COR-L47 (cell line): Measurements from ENCODE around the gene ADO.

Experiments
- DNase-seq: peaks from one replicate; lab custom pipeline; 2025; lab: John Stamatoyannopoulos, UW

The ADO gene

DNA sequence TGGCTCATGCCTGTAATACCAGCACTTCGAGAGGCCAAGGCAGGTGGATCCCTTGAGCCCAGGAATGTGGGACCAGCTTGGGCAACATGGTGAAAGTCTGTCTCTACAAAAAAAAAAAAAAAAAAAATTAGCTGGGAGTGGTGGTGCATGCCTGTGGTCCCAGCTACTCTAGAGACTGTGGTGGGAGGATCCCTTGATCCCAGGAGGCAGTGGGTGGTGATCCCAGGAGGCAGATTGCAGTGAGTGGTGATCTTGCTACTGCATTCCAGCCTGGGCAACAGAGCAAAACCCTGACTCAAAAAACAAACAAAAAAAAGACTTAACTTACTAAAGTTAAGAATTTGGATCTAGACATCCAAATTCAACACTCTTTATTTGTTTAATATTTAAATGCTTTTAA, 10.2 kb upstream of the ADO start:
- DNase-seq, result no peak

DNA sequence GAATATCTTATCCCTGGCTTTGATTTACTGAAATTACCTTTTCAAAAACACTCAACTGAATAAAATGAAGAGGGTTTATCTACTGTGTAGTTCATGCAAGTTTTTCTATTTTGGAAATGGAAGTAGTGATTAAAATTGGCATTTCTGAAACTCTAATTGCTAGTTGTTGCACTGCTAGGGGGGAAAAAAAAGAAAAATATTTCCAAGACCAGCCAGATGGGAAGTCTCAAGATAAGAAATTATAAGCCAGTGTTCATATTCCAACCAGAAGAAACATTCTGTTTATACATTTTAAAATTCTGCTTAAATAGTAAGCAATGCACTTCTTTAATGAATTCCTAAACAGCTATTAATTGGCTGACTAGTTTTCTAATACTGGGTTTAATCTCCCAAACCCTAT, 9.4 kb upstream of the ADO start:
- no peak for DNase-seq

DNA sequence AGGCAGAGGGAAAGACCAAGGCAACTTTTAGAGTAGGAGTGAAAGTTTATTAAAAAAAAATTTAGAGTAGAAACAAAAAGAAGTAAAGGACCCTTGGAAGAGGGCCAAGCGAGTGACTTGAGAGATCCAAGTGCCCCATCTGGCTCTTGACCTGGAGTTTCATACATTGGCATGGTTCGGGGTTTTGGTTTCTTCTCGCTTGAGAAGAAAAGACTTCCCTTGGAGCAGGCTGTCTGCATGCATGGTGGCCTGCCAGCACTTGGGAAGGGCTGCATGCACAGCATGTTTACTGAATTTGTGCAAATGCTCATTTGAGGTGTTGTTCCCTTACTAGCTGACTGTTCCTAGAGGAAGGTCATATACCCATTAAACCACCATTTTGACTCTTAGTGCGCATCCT, 8.8 kb upstream of the ADO start:
- no peak for DNase-seq

DNA sequence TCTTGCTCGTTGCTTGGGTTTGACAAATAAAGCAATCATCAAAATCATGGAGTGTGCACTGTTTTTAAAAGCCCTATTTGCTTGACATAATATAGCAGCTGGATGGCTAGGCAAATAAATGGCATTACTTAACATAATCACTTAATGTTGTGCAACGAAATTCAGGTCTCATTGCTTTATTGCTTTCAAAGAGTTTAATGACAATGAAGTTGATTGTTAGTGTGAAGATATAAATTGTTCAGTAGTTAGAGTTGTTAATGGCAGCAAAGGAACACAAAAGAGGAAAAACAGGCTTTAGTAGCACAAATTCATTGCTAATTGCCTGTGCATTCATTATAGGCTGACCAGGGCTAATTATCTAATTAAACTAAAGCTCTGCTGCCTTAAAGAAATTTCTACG, 7.6 kb upstream of the ADO start:
- peak; percentile 63 for DNase-seq

DNA sequence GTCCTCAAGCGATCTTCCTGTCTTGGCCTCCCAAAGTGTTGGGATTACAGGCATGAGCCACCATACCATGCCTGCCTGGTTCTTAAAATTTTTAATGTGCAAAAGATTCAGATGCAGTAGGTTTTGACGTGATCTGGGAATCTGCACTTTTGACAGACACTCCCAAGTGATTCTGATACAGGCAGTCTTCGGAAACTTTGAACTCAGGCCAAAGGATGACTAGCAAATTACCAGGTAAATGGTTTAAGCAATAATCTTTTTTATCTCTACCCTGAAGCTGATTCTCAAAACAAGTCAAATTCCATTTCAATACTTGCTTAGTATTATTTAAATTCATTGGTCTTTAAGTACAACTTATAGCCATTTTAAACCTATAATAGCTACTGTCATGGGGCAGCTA, 2.6 kb upstream of the ADO start:
- no peak for DNase-seq

DNA sequence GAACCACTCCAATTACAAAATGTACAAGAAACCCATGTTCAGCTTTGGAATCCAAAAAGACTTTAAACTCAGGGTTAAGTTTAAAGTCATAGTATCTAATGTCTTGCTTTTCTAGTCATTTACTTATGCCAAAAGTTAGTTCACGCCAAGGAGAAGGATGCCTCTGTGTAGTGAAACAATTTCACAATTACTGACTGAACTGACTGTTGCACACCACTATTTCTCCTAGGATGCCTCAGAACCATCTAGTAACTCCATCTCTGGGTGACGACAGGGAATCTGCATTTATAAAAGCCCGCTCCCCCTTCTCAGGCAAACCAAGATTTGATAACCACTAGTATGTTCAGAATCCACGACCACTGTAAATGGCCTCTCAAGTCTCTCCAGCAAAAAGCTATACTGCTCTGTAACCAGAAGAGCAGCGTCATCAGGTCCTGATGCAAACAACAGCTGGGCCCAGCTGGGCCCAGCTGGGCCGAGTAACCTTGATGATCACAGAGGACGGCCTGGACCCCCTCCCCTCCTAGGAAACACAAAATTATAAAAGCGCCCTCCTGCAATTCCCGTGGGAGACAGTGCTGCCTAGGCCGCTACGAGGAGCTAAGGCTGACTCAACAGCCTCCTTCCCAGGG, 680 bp upstream of the ADO start:
- DNase-seq, result peak; percentile 28

DNA sequence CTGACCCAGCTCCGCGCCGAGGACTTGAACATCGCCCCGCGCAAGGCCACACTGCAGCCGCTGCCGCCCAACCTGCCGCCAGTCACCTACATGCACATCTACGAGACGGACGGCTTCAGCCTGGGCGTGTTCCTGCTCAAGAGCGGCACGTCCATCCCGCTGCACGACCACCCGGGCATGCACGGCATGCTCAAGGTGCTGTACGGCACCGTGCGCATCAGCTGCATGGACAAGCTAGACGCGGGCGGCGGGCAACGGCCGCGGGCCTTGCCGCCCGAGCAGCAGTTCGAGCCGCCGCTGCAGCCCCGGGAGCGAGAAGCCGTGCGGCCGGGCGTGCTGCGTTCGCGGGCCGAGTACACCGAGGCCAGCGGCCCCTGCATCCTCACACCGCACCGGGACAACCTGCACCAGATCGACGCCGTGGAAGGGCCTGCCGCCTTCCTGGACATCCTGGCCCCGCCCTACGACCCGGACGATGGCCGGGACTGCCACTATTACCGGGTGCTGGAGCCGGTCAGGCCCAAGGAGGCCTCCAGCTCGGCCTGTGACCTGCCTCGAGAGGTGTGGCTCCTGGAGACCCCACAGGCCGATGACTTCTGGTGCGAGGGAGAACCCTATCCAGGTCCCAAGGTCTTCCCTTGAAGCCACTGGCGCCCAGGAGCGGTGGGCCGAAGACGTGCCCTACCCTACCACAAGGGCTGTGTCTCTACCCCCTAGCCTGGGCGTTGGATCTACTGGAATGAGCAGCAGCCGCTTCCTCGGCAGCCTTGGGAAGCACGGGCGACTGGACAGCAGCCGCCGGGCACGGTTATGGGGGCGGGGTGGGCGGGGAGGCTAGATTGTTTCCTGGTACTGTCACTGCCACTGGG, 945 bp downstream of the ADO start:
- peak; percentile 63 for DNase-seq

DNA sequence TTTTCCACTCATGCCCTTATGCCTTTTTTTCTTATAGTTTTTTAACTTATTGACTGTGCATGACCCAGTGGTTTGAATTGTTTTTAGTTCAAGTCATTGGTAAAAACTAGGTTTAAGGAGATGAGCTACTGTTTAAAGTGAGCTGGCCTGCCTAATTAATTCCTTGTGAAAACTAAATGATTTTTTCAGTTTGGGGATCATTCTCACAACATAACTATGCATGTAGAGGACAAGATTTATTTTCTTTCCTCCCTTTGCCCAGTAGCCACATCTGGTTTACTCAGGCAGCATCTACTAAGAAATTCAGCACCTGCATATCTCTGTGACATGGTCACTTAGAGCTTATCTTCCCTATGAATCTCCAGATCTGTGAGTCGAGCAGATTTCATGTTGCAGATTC, 1.7 kb downstream of the ADO start:
- DNase-seq, result no peak

DNA sequence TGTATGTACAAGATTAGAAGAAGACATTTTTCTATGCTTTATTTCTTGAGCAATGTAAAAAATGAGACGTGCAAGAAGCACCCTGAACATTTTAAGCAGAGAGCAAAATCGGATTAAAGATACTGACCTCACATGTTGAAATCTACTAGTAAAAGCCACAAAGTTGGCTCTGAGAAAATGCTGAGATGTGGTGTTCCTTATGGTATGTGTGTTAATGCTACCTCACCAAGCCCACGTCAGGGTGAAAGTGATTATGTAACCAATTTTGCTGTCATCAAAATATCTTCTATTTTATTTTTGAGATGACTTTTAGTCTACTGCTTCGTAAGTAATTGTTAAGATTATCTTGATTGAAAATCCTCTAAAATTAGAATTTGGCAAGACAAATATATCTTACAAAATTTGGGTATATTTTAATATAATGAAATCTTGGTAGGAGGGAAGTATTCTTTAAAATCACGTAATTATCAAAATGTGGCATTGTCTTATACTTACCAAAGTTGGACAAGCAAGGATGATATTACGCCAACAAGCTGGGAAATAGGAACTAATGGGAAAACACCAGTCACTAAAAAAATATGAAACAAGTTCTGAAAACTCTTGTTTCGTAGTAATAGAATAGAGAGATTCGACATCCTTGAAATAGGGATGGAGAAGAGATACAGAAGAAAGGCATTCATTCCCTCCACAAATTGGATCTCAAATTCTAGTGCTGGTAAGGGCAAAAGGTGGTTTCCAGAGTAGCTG, 5.8 kb downstream of the ADO start:
- no peak for DNase-seq

DNA sequence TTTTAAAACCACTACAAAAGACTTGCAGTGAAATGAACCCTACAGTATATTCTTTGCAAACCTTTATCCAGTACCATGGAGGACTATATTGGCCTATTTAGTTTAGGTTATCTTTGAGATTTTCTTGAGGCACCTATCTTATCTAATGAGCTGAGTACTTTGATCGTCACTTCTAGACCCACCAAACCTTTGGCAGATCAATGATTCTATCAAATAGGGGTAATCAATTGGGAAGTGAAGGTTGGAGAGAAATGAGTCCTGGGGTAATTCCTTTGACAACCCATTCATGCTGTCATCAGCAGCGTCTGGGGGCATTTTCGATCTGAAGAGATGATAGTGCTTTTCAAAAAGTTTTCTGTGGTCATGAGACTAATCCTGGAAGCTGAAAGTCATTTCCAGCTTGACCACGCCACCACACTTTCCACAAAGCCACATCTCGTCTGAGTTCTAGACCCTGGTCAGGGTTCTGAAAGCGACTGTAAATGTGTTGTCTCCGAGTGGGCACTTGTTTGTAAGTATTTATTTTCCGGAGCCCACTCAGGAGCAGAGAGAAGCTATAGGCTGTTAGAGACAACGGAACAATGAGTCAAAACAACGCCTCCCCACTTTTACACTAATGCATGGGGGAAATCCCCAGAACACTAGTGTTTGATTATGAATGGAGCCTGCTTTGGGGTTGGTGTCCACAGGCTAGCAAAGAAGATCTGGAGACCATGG, 6.8 kb downstream of the ADO start:
- DNase-seq, result no peak

DNA sequence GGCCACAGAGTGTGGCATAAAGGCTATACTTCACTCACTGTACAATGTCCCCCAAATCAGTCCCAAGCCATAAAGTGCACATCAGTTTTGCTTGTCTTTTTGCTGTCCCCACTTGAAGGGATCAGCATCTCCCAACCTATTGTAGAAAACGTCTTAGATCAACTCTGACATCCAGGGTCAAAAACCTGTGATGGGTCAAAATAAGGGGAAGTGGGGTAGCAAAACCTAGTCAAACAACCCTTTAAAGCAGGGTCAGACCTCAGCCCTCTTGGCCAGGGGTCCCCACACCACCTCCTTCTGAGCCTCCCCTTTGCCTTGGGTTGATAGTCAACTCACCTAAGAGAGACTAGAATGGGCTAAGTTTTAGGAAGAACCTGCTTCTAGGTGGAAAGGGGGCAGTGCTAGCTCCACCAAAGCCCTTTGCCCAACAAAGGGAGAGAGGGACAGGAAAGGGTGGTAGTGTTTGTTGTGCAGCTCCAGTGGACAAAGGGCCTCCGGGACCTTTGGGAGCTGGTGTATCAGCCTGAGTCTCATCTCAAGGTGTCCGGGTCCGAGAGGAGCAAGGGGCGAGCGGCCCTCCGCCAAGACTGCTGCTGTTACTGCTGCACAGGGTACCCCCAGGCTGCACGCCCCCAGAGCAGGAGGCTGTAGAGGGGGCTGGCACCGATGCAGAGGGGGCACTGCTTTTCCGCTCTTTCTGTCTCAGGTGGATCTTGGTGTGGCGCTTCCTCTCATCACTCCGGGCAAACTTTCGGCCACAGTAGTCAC, 8.3 kb downstream of the ADO start:
- no peak for DNase-seq

DNA sequence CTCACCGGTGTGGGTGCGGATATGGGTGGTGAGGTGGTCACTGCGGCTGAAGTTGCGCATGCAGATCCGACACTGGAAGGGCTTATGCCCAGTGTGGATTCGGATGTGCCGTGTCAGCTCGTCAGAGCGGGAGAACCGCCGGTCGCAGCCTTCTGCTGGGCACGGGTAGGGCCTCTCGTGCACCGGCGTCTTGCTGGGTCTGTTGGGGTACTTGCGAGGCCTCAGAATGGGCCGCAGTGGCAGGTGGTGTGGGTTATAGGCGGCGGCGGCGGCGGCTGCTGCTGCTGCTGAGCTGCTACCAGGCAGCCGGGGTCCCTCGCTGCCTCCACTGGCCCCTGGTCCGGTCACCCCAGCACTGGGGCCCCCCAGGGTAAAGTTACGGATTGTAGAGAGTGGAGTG, 8.9 kb downstream of the ADO start:
- DNase-seq, result no peak

DNA sequence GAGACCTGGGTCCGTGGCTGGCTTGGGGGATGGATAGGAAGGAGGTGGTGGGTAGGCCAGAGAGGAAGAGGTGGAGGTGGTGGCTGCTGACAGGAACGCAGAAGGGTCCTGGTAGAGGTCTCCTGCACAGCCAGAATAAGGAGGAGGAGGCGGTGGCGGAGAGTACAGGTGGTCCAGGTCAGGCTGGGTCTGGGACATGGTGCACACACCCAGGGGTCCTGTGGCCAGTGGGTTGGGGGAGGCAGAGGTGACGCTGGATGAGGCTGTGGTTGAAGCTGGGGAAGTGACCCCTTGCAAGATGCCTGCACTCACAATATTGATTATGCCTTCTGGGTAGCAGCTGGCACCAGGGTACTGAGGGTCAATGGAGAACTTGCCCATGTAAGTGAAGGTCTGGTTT, 9.5 kb downstream of the ADO start:
- no peak for DNase-seq

DNA sequence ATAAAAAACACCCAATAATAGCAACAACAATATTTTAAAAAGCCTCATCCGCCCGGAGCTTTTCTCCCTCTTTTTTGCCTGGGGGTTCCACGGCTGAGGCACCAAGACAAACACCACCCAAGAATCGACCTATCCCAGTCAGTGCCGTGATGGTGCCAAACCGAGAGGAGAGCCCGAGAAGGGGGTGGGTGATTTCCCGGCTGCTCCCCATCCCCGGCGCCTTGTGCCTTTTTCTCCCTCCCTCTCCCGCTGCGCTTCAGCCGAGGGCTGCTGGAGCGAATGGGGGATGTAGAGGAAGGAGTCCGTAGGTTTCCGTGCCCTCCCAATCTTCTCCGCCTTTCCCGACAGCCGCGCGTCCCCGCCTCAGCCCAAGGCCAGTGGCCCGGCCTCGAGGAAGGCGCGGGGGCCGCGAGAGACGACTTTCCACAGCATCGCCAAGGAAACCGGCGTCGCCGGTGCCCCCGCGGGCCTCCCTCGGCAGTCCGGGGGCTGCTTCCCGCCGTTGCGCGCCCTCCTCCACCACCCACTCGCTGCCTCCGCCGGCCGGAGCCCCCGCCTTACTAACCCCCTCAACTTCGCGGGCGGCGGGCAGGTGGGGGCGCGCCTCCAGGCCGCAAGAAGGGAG, 10.3 kb downstream of the ADO start:
- no peak for DNase-seq

DNA sequence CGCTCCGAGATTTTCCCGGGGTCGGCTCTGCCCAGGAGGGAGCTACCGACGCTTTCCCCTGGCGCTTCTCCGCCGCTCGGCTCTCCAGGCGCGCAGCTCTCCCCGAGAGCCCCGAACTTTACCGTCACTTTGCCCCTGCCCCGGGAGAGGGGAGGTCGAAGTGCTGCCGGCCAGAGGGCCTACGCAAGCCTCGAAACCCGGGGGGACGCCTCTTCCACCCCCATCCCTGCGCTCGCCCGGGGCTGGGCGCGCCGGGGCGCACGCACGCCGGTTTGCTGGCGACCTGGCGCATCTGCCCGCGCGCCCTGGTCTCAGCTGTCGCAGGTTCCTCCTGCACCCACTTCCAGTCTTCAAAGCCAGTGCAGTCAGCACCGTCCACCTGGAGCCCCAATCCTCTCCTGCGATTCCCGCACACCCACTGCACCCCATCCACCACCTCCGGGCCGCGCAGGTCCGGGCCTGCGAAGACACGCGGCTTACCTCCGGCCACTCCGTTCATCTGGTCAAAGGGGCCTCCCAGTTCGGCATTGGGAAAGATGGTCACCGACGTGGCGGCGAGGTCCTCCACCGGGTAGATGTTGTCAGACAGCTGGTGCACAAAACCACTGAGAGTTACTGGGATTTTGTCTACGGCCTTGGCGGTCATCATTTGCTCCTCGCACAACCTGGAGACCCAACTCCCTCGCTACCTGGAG, 11.0 kb downstream of the ADO start:
- DNase-seq, result peak; percentile 16

DNA sequence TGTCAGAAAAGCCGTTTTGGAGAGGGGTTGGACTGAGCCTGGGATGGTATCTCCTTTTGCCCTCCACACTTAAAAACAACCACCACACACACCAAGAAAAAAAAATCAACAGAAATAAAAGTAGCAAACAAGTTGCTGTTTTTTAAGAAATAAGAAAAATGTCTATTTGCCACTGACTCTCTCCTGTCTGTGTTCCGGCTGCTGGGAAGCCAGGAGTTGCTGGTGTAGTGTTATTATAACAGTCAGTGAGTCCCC, 11.5 kb downstream of the ADO start:
- no peak for DNase-seq

DNA sequence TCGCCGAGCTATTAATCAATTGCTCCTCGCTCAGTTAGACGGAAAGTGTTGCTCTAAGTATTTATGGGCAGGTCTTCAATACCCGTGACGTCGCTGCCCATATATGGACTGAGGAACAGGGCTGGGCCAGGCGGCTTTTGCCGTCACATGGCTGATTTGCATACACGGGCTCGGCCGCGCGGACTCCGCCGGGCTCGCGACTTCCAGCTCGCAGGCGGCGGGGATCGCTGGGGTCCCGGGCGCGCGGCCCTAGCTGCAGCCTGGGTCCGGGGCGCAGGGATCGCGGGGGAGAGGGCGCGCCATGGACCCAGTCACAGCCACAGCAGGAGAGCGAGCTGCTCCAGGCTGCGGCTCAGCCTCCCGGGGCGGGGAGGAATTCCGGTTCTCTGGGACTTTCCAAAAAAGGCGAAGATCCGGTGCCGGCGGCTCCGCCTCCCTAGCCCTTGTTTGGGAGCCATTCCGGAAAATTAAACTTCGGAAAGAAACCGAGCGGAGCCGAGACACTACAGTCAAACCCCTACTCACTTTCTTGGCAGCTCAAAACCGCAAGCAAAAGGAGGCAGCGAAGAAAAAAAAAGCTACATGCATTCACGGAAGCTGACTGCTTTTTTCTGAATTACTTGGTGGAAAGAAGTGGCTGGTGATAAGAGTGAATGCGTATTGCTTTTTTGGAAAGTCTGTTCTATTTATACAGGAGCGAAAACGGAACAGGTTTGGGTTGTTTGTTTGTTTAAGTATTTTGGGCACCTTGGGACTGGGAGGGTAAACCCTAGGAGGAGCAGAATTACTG, 12.0 kb downstream of the ADO start, which contains the start of gene EGR2:
EGR2 (minus strand) TSS at position 36 of the 790 bp plus-strand sequence. CDS start 337 bp downstream, outside the sequence.
- DNase-seq, result peak; percentile 96

DNA sequence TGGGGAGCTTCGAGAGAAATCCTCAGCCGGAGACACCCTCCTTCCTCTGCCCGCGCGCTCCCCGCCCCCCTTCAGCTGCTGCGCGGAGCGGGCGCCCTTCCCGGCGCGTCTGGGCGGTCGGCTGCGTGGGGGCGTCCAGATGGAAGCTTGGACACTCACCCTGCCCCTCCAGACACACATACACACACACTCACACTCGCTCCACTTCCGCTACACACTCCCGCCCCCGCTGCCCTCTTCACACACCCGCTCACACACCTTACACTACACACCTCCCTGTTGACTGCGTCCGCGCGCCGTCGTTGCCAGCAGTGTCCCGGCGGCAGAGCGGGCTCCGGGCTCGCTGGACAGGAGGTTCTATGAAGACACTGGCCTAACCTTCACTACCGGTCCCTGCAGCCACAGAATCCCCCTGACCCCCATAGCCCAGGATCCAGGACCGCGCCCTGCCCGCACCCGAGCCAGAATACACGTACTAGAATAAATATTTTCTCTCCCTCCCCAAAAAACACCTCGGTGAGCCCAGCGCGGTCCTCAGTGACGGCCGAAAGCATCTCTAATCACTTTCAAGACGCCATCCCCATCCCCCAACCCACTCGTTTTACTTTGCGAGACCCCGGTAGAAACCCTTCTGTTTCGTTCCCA, 12.7 kb downstream of the ADO start:
- DNase-seq, result peak; percentile 17

DNA sequence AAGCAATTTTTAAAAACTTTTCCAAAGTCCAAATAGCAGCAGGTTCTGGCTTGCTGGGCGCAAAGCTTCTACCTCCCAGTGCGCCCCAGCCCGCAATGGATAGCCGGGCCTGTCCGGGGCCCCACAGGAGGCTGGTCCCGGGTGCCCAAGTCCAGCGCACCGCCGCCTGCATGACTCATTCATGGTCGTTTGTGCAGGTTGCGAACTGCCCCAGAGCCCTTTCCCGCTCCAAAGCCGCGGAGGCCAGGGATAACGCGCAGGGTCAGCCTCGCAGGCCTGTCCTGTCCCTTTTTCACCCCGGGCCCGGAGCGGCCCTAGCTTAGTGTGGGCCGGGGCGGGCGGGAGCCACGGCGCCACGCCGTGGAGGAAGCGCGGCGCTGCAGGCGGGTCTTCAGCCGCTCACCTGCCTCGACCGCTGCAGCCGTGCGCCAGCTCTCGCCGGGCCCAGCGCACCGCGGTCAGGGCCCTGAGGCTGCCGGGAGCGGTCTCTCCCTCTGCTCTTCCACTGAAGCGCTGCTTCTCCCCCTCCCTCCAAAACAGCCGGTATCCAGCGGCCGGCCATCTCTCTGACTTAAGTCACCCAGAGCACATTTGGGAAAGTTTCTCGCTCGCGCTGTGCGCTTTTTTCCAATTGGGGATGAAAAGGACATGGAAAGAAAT, 13.4 kb downstream of the ADO start:
- peak; percentile 69 for DNase-seq
